ENCODE data around the gene OR51B6.
"Not testable (repeated sequence)": the region's sequence is repeated elsewhere in the genome, so short reads cannot be mapped to it uniquely, and the experiment has no call there.

Gene OR51B6

DNA sequence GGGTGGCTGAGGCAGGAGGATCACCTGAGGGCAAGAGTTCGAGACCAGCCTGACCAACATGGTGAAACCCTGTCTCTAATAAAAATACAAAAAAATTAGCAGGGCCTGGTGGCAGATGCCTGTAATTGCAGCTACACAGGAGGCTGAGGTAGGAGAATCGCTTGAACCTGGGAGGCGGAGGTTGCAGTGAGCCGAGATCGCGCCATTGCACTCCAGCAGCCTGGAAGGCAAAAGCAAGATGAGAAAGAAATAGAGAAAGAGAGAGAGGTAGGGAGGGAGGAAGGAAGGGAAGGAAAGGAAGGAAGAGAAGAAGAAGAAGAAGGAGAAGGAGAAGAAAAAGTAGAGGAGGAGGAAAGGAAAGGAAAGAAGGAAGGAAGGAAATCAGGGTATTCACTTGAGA lies 15.1 kb downstream of the OR51B6 start:
- DNase-seq (ENCODE audit: low read depth in 2 of 2): not testable (repeated sequence)

DNA sequence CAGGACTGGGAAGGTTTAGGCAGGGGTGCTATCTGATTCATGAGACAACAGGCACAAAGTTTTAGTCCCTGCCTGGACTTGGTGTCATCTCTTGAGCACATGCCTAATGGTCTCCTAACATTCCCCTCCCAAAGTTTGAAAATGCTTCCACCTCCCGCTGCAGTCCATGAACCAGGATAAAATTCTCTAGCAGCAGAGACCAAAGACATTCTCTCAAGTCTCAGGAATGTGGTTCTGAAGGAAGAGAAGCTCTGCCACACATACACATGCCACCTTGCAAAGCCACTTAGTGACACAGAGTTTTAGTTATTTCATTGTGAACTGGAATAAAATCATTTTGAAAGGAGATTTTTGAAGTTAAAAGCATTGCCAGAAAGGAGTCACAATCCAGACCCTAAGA lies 15.5 kb downstream of the OR51B6 start:
- no peak for DNase-seq (ENCODE audit: low read depth in 2 of 2)

DNA sequence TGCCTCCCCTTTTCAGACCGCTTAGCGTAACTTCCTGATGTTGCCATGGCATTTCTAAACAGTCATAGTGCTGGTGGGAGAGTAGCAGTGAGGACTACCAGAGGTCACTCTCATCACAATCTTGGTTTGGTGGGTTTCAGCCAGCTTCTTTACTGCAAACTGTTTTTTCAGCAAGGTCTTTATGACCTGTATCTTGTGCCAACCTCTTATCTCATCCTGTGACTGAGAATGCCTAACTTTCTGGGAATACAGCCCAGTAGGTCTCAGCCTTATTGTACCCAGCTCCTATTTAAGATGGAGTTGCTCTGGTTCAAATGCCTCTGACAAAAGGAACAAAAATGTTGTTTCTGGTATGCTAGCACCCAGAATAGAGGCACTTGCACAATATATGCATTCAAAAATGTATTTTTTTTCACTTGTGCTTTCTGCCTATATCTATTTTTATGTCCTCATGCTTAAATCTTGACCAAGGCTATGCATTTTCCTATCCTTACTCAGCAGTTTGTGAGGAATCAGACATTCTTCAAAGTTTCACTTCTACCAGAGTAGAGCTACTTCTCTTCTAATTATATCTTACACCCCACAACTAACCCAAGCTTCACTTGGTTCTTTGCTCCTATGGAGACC lies 16.3 kb downstream of the OR51B6 start:
- DNase-seq (ENCODE audit: low read depth in 2 of 2): no peak

DNA sequence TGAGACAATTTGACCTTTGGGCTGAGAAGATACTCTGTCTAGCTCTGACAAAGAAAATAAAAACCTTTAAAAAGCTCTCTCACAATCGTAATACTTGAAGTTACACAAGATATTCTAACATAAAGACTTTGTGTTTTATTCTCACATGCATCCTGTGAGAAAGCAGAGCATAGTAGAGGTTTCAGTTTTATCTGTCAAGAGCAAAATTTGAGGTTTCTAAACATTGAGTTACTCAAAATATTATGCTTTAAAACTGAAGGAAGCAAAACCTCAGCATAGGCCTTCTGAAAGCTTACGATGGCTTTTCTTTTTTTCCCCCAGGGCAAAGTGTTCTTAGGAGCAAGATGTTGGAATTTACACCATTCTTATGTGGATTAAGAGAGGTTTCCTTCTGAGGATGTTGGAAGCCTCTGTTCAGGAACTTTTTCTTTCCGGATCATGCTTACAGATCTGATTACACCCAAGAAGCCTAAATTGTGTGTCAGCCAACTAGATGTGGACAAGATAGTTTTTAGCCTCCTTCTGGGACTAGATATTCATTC lies 17.3 kb downstream of the OR51B6 start:
- DNase-seq (ENCODE audit: low read depth in 2 of 2): no peak

DNA sequence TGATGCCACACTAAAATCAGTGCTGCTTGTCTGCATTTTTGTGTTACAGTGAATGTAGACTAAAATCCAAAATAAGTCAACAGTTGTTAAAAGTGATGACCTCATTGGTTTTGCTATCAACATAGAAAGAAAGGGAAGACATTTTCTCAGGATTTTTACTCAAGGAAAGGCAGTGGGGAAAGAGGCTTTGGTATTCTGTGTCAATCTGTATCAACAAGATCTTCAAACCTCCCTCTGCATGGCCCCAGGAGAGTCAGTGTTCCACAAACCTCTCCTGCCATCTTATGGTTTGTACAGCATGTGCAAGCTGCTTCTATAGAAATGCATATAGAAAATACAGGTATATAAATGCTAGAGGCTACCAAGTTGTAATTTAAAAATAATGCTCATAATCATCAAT lies 18.5 kb downstream of the OR51B6 start:
- no peak for DNase-seq (ENCODE audit: low read depth in 2 of 2)

DNA sequence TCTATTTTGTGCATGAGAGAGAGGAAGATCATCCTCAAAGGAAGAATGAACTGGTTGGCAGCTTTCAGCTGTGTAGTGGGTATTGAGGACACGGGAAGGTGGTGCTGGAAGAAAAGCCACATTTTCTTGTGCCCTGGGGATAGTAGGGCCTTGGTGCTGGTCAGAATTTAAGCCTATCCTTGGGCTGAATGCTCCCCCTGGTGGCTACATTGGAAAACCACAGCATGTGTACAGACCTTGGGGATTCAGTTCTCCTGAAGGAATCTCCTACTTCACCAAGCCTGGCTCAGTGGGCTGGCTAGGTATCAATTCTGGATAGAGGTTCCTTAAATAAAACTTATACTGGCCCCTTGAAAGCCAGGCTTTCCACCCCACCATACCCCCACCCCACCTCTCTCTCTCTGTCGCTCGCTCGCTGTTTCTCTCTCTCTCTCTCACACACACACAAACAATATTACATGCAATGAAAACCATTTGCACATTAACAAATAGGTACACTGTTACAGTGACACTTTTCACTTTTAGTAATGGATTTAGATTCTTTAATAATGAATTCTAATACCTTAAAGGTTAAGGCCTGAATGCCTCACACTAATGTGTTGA lies 29.5 kb downstream of the OR51B6 start:
- no peak for DNase-seq (ENCODE audit: low read depth in 2 of 2)

DNA sequence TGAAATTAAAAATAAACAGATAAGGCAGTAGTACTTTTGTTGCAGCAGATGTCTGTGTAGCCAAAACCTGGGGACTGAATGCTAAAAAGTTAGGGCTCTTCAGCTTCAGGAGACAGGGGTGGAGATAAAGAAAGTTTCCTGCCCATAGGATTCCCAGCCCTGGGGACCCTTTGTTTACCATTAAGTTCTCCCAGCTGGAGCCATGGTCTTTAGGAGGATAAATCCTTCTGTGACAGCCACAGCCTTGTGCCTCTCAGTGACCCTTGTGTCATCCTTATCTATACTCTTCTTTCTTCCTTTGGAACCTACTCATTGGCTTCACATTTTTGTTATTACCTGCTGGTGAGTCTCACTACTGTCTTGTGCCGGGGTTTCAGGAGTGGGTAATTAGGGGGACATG lies 32.3 kb downstream of the OR51B6 start, which contains the start of gene OR51M1:
Gene OR51M1, plus strand, starts transcription at position 237 of the 400 bp plus-strand sequence. CDS start 5,587 bp downstream, outside the sequence.
- no peak for DNase-seq (ENCODE audit: low read depth in 2 of 2)

DNA sequence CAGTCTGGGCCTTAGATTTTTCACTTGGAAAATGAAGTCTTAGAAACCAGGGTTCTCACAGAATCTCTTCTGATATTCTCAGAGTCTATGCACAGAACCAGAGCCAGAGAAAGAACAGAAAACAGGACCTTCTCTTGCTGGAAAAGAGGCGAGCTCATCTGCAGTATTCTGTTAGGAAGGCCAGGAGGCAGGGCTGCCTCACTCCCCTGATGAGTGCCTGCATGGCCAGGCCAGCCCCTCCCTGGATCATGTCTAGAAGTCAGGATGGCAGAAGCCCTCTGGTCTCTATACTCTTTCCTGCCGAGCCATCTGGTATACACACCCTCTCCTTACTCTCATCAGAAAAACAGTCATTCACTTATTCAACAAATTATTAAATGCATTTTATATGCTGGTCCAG lies 33.0 kb downstream of the OR51B6 start:
- no peak for DNase-seq (ENCODE audit: low read depth in 2 of 2)

DNA sequence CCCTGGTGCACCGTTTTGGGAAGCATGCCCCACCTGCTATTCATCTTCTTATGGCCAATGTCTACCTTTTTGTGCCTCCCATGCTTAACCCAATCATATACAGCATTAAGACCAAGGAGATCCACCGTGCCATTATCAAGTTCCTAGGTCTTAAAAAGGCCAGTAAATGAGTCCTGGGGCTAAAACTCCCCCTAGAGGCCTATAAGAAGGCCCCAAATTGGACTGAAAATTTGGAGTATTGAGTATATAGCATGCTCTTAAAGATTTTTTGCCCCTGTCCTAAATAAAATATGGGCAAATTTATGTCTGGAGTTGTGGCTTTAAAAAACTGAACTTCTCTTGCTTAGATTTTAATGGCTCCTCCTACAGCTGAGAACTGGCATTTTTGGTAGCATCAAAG lies 38.9 kb downstream of the OR51B6 start:
- no peak for DNase-seq (ENCODE audit: low read depth in 2 of 2)

DNA sequence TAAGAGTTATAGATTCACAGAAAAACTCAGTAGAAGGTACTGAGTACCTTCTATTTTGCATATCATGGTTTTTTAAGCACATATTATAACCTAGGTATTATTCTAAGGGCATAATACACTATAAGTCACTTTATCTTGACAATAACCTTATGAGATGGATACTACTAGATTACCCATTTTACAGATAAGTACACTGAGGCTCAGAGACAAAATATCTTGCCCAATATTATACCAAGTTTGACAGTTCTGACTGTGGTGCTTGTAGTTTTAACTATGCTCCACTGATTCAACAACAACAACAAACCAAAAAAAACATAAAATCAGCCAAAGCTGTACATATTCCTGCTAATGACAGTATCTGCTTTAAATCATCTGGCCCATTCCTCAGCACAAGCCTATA lies 42.8 kb downstream of the OR51B6 start:
- DNase-seq (ENCODE audit: low read depth in 2 of 2): no peak

DNA sequence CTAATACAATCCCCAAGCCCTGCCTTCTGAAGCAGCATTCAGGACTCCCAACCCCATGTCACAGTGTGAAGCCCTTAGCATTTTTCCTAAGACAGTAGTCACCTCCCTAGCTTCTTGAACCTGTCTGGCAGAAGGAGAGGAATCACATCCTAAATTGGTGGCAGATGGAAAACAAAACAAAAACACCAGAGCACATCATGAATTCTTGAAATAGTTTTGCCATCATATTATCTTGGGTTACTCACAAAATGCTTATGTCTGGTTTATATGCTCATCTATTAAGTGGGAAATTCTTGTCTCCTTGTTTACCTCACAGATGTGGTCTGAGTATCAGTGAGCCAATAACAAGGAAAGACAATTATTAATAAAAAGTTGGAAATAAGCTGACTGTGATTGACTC lies 47.6 kb downstream of the OR51B6 start:
- DNase-seq (ENCODE audit: low read depth in 2 of 2): no peak

Data from stimulated activated CD8-positive, alpha-beta memory T cell treated with anti-CD3 and anti-CD28 coated beads, Interleukin-7, amount 100 ng/mL, for 1 hour (primary cell).